ENCODE results near the gene PCCB.
"Not testable (repeated sequence)": the region's sequence is repeated elsewhere in the genome, so short reads cannot be mapped to it uniquely, and the experiment has no call there.

PCCB gene

DNA sequence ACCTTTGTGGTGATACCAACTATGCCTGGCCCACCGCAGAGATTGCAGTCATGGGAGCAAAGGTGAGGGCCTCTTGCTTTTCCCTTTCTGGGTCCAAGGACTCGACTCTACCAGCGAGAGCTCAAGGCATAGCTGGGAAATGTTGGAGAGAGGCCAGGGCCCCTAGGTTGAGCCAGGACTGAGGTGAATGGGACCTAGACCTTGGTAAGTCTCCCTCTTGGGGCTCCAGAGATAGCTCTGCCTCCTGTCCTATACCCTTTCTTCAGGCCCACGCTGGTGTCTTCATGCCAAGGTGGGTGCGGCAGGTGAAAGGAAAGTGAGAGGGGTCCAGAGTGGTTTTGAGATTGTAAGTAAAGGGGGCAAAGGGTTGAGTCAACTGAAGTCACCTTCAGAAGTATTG, 77.5 kb downstream of the PCCB start:
- DNase-seq (ENCODE audit: low read depth in 2 of 2) = no peak

DNA sequence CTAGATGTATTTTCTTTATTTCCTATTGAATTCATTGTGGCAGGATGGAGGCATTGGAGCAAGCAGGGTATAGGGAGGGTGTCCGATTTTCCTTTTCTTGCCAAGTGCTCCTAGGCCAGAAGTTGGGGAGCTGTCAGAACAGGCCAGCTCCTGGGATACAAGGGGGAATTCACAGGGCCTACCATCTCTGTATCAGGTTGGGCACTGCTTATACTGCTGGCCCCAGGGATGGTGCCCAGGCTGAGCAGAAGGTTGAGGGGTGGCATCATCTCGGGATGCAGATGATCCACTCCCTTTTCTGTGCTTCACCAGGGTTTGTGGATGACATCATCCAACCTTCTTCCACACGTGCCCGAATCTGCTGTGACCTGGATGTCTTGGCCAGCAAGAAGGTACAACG, 79.5 kb downstream of the PCCB start:
- DNase-seq (ENCODE audit: low read depth in 2 of 2) = no peak

DNA sequence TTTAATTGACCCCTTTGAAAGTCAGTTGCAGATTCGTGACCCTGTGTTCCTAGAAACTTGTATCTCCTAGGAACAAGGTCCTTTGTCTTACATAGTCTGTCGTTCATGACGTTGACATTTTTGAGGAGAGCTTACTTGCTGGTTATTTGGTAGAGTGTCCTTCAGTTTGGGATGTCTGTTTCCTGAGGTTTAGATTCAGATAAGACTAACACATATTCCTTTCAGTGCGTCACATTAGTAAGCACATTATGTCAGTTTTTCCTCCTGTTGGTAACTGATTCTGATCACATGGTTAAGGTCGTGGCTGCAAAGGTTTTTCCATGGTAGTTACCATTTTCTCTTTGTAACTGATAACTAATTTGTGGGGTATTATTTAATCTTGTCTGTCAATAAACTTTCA, 80.8 kb downstream of the PCCB start:
- DNase-seq (ENCODE audit: low read depth in 2 of 2) = no peak

DNA sequence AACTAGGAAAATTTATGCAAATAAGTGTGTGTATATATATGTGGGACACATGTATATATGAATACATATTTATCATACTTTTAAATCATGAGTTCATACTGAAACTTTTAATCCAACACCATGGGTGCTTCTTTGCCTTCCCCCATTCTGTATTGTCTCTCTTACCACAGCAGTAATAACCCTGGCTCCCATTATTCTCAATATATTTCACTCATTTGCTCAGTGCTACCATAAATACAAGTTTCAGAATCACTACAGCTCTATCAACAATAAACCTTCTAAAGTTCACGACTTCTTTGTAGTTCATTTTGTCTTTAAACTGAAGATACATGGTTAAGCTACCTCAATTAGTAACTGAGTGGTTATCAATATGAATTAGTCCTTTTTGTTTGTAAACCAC, 82.2 kb downstream of the PCCB start:
- DNase-seq (ENCODE audit: low read depth in 2 of 2) = no peak

DNA sequence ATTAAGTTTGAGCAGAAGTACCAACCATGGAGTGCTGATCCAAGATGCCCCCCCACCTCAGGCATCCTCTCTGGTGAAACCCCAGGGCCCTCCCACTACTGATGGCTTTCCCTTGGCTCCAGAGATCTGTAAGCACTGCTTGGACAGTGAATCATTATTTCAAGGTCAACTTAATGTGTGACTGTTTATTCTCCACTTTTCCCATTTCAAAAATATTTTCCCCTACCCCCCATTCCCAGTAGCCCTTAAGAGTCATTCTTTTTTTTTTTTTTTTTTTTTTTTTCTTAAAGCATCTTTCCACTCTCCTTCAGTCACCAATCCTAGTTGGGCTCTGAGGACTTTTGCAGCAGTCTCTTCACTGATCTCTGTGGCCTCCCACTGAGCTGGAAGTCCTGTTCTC, 82.6 kb downstream of the PCCB start:
- DNase-seq (ENCODE audit: low read depth in 2 of 2) = no peak

DNA sequence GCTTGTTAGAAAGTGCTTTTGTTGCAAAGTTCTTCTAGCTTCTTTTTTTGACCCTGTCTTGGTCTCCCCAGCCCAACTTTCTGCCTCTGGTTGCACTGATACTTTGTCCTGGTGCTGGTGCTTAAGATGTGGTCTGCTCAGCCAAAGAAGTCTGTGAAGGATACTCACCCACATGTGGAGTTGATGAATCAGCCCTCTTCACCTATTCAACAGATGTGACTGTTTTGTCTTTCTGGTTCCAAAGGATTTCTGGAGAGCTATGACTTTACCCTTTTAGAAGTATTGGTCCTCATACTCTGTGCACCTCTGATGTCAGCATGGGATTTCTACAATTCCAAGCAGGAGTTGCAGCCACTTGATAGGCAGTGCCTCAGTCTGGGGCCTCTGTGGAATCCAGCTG, 84.1 kb downstream of the PCCB start:
- DNase-seq (ENCODE audit: low read depth in 2 of 2) = no peak

DNA sequence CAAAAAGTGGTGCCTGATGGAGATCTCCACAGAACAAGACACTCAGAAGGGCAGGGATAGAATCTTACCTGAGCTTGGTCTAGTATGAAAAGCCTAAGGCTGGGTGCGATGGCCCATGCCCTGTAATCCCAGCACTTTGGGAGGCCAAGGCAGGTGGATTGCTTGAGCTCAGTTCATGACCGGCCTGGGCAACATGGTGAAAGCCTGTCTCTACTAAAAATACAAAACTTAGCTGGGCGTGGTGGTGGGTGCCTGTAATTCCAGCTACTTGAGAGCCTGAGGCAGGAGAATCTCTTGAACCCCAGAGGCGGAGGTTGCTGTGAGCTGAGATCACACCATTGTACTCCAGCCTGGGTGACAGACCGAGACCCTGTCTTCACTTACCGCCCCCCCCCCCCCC, 84.6 kb downstream of the PCCB start:
- not testable (repeated sequence) for DNase-seq (ENCODE audit: low read depth in 2 of 2)

DNA sequence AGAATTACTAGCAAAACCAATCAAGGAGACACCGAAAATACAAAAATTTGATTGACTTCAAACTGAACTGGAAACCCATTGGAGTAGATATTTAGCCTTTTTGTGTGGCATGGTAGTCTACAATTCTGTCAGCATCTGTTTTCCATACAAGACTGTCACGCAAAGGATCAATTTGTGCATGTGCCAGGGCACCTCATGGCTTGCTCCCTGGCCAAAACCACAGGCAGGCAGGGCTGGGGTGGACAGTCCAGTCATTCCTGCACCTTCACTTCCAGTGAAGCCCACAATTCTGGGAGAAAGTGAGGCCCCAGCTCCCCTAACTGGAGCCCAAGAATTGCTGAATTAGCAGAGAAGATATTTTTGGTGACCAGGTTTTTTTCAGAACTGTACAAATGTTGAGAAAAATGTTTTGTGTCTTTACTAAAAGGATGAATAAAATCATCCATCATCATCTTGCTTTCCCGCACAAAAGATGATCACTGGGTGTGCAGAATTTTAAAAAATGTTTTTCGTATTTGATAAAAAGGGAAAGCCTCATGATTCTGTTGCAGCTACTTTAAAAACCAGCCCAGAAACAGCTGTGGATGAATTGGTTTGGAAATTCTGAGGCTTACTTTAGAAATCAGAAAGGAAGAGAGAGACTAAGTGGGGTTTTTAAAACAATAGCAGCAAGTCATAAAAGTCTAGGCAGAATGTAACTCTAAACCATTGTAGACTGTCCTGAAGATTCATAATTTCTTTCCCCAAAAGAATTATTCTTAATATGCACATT, 86.4 kb downstream of the PCCB start:
- DNase-seq (ENCODE audit: low read depth in 2 of 2) = no peak

DNA sequence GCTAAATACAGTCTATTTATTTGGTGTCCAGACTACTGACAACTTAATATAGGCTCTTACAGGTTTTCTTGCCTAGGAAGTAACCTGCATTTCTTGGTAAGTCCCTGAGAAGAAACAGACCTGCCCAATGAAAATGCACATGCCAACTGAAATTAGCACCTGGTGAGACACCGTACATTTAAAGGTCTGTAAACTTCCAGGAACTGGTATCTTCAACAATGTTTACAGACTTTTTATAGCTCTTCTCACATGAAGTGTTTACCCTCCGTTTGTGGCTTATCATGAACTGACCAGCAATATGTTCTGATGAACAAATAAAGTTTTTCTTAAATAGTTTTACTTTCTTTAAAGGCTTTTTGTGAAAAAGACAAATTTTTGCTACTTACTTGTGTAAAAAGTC, 93.3 kb downstream of the PCCB start:
- no peak for DNase-seq (ENCODE audit: low read depth in 2 of 2)

DNA sequence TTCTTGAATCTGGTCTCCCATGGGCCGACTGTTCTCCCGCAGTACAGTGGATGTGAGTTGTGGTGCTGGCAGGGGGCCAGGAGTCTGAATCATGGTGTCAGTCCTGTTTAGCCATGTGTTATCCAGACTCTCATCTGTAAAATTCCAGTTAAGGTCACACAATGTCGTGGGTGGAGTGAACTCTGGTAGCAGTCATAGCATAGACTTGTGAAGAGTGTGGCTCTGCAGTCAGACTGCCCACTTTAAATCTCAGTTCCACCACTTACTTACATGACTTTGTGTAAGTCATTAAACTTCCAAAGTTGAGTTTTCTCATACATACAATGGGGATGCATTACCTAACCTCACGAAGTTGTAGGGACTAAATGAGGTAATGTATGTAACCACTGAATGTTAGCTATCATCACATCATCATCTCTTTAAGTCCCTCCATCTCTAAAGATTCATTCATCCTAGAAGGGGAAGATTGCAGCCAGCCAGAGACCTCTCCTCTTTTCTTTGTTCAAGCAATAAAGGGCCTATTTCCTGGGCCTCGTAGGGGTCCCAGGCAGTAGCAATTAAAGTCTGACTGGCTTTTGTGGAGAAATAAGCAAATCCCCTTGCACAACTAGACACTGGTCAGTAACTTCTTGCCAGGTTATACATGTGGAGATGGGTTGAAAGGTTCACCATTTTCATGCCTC, 93.9 kb downstream of the PCCB start:
- DNase-seq (ENCODE audit: low read depth in 2 of 2) = no peak

DNA sequence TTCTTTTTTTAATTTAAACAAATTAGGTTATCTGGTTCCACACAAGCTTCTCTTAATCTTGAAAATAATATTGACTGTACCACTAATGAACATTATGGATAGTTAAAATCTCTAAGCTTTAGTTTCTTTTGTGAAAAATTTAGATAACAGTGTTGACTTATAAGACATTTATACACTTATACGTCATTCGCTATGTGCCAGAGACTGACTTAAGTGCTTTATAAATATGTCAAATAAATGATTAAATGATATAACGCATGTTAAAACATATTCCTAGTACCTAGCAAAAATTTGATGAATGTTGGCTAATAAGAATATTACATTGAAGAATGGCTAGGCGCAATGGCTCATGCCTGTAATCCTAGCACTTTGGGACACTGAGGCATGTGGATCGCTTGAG, 96.3 kb downstream of the PCCB start:
- DNase-seq (ENCODE audit: low read depth in 2 of 2) = no peak

DNA sequence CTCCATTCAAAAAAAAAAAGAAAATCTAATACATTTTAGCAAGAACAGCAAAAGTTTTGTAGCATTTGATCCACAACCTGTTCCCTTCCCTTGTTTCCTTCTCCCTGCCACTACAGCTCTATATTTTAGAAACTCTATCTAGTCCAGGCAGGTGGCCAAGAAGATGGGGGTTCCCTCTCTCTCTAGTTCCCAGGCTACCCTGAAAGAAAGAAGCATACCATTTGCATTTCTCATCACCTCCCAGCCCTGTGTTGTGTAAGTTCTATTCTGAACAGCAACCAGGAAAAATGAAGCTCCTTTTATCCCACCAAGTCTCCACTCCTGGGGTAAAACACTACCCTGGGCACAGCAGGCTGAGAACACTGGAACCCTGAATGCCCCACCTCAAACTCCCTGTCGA, 100.0 kb downstream of the PCCB start:
- DNase-seq (ENCODE audit: low read depth in 2 of 2) = no peak

DNA sequence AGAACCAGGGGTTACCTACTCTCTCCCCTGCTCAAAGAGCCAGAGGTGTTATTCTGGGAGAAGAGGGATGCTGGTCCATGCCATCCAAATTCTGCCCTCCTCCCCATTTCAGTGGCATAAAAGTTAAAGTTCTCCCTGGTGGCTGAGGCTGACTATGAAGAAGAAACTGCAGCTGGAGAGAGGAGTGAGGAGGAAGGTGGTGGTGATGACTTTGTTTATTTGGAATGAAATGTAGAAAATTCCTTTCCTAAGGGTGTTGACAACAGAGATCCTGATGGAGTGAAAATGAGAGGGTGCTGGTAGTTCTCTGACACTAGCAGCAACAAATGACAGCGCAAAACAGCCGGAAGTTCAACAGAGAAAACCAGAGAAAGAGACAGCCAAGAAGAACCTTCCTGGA, 100.4 kb downstream of the PCCB start:
- DNase-seq (ENCODE audit: low read depth in 2 of 2) = no peak

DNA sequence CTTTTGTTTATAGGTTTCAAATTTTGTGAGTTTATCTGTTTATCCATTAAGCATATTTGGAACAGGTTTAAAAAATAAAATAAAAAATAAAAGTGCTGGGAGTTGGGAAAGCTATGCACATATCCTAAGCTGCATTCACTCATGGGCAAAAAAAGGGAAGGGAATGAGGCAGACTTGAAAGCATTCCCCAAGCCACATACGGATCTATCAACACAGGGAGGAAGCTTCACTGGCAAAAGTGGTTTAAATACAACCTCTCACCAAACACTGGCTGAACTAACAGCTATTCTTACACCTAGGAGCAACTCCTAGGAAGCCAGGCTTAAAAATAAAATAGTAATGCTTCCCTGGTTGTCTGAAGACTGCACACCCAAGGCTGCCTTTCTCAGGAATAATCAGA, 101.2 kb downstream of the PCCB start:
- no peak for DNase-seq (ENCODE audit: low read depth in 2 of 2)

DNA sequence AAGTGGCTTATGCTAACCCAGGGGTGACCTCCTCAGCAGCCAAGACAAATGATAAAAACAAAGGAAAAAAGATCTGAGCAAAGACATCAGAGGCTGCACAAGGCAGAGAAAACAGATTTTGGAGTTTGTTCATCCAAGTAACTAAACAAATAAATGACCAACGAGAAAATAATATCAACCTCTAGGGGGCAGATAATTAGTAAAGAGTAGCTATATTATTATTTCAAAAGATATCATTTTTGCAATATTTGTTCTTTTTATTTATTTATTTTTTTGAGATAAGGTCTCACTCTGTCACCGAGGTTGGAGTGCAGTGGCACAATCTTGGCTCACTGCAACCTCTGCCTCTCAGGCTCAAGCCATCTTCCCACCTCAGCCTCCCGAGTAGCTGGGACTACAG, 101.8 kb downstream of the PCCB start:
- no peak for DNase-seq (ENCODE audit: low read depth in 2 of 2)

DNA sequence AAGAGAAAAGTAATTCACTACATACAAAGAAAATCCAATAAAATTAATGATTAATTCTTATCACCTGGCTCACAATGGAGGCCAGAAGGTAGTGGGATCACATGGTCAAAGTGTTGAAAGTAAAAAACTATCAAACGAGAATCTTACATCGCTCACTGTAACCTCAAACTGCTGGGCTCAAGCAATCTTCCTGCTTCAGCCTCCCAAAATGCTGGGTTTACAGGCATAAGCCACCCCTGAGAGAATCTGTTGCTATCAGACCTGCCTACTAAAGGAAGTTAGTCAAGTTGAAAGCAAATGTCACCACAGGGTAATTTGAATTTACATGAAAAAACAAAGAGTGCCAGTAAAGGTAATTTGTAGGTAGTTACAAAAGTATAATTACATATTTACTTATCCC, 103.3 kb downstream of the PCCB start:
- DNase-seq (ENCODE audit: low read depth in 2 of 2) = no peak

DNA sequence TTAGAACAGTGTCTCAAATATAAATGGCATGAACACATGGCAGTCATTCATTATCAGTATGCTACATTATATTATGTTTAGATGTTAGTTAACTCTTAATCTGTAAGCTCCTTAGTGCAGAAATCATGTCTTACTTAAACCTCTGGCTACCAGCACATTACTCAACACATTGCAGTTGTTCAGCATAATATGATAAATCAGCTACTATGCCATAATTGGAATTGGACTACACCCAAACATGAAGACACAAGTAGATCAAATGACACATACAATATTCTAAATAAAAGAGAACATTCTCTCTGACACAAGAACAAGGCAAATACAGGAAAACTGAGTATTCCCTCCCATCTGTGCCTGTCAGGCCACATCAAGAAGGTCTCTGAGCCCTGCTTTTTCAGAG, 116.1 kb downstream of the PCCB start:
- DNase-seq (ENCODE audit: low read depth in 2 of 2) = no peak

DNA sequence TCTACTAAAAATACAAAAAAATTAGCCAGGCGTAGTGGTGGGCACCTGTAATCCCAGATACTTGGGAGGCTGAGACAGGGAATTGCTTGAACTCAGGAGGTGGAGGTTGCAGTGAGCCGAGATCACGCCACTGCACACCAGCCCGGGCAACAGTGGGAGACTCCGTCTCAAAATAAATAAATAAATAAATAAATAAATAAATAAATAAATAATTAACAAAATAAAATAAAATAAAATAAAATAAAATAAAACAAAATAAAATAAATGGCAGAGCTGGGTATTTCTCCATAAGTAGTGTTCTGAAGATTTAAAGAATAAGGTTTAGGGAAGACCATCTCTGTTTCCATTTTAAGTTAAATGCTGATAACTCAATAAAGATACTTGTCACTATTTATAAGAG, 125.7 kb downstream of the PCCB start:
- DNase-seq (ENCODE audit: low read depth in 2 of 2) = not testable (repeated sequence)

DNA sequence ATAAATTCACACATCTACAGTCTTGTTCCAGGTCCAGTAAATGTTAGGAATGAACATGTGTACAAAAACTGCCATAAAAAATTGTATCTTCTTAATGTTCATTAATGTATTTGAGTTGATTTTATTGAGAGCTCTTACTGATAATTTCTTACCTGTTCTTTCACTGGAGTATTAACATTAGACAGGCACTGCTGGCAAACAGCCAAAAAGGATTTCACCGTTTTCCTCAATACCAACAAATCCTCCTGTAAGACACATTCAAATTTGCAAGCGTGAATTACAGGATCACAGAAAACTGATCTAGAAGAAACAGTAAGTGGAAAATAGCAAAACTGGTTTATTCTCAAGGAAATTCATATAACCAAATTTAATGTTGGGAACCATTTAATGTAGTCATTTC, 127.4 kb downstream of the PCCB start:
- DNase-seq (ENCODE audit: low read depth in 2 of 2) = no peak

DNA sequence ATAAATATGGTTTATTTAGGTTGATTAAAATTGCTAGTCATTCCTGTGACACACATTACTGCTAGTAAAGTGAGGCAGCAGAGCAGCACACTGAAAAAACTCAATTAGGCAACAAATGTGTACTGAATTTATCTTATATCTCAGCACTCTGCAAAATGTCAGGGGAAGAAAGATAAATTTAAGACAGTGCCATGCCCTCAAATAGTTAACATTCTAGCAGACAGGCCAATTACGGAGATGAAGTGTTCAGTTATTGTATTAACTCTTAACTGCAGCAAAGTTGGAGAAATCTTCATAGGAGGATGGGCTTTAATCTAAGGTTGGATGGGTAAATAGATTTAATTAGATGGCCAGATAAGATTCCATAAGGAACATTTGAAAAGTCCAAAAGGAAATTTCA, 127.9 kb downstream of the PCCB start:
- no peak for DNase-seq (ENCODE audit: low read depth in 2 of 2)
